PC-9 (cell line): Measurements from ENCODE around the gene ARMH2. TPM values are rescaled to one million over a fixed set of nuclear protein-coding genes. Genes with fewer than 3 reads are reported as not detected.
A peak's percentile ranks its signal among the peaks of the same experiment; 100 is the strongest.

Source experiments
- BruUV-seq: library from RNA; stranded (reverse); fragments of 400-500 nt; replicated peaks from 2 replicates; lab custom pipeline; 2021; lab: Mats Ljungman, UMichigan
- CTCF ChIA-PET: fragments of 300-600 bp; sonication (Branson Sonifier 250); formaldehyde crosslinking; loops from one replicate; lab custom pipeline; 2022; ENCODE audit warnings: antibody characterized with exemption; lab: Charles Lee
- POLR2A ChIA-PET: fragments of 300-600 bp; sonication (Branson Sonifier 250); formaldehyde crosslinking; loops from one replicate; lab custom pipeline; 2022; ENCODE audit warnings: antibody characterized with exemption; ENCODE audit not compliant: unreplicated experiment; lab: Charles Lee
- DNase-seq, 2 experiments: peaks; one replicate each; pipeline versions ENCODE4 v3.0.0 to v3.0.0-alpha.2; 2015 to 2022; ENCODE audit warnings: mixed read lengths in 1 of 2
- H2AFZ ChIP-seq: fragments of 200-600 bp; sonication (generic); 2 replicates; pipeline ENCODE4 v1.8.1; 2017; ENCODE audit warnings: antibody characterized with exemption
- H3F3A ChIP-seq: fragments of 200-600 bp; sonication (generic); 2 replicates; pipeline ENCODE4 v1.8.1; 2017; ENCODE audit warnings: antibody characterized with exemption, mild to moderate bottlenecking, low read depth; ENCODE audit not compliant: insufficient read depth
- H3K27ac ChIP-seq: fragments of 200-600 bp; sonication (generic); 2 replicates; pipeline ENCODE4 v1.6.1; 2016; ENCODE audit warnings: mixed run types
- H3K27me3 ChIP-seq: fragments of 200-600 bp; sonication (generic); 2 replicates; pipeline ENCODE4 v1.6.1; 2016; ENCODE audit warnings: low read depth, mixed run types; ENCODE audit not compliant: insufficient read depth
- H3K36me3 ChIP-seq: fragments of 200-600 bp; sonication (generic); 2 replicates; pipeline ENCODE4 v1.6.1; 2016; ENCODE audit warnings: low read depth, mixed run types
- H3K4me1 ChIP-seq: fragments of 200-600 bp; sonication (generic); replicated peaks from 2 replicates; pipeline ENCODE4 v1.6.1; 2016; ENCODE audit warnings: mixed run types; ENCODE audit not compliant: insufficient read depth
- H3K4me2 ChIP-seq: fragments of 200-600 bp; sonication (generic); 2 replicates; pipeline ENCODE4 v1.6.1; 2017; ENCODE audit warnings: mixed run types
- H3K4me3 ChIP-seq: fragments of 200-600 bp; sonication (generic); 2 replicates; pipeline ENCODE4 v1.6.1; 2016; ENCODE audit warnings: mixed run types
- H3K79me2 ChIP-seq: fragments of 200-600 bp; sonication (generic); 2 replicates; pipeline ENCODE4 v1.6.1; 2017; ENCODE audit warnings: low read depth, mixed run types
- H3K9me2 ChIP-seq: fragments of 200-600 bp; sonication (generic); 2 replicates; pipeline ENCODE4 v1.8.1; 2017; ENCODE audit warnings: mild to moderate bottlenecking; ENCODE audit not compliant: insufficient read depth
- H3K9me3 ChIP-seq: fragments of 200-600 bp; sonication (generic); 2 replicates; pipeline ENCODE4 v1.8.1; 2016; ENCODE audit warnings: low read depth; ENCODE audit not compliant: insufficient read depth
- H4K20me1 ChIP-seq: fragments of 200-600 bp; sonication (generic); 2 replicates; pipeline ENCODE4 v1.8.1; 2017; ENCODE audit not compliant: insufficient read depth
- EZH2 ChIP-seq: fragments of 200-600 bp; sonication (generic); IDR thresholded peaks from 2 replicates; pipeline ENCODE4 v1.8.0; 2017; ENCODE audit warnings: antibody characterized with exemption, low read depth
- intact Hi-C: fragments of 100-400 bp; cut with micrococcal nuclease; formaldehyde crosslinking; loops from one replicate; pipeline ENCODE4 v1.10.0; 2022; ENCODE audit not compliant: unreplicated experiment
- total RNA-seq: library from RNA; stranded (reverse); gene quantifications from 2 replicates; pipeline ENCODE4 v1.2.3, GENCODE V29; 2021
- TF ChIP-seq, protein P1 (sequence below): fragments of 200-600 bp; sonication (generic); conservative IDR thresholded peaks from 2 replicates; pipeline ENCODE4 v1.6.1; 2017; ENCODE audit warnings: mixed run types, antibody characterized with exemption, mild to moderate bottlenecking, moderate library complexity

The ARMH2 gene
- total RNA-seq, 1 experiment from 2014 or later: not detected

DNA sequence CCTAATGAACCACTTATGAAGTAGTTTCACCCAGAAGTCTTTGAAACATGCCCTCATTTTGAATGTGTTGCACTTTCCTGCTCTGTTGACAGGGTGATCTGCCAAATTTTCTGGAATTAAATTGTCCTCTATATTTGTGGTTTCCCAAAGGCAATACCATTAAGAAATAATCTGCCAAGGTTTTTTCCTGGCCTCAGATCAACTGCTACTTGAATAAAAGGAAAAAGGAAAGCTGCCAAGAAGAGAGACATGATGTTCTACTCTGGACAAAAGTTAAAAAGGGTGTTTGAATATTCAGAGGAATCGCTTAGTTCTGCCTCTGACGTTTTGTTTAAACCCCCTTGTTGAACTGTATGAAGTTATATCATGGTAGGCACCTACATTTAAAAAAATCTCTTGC, 37.4 kb upstream of the ARMH2 start:
- no peak overlapping the region for H3K4me3 ChIP-seq
- no peaks in the 10 kb centered on the region for H4K20me1 ChIP-seq
- ChIA-PET POLR2A (no interaction called here), CTCF (no interaction called here)
- H3K27me3 ChIP-seq: no peaks in the 10 kb centered on the region
- TF ChIP-seq EZH2: no peak
- TF ChIP-seq, protein P1, sequence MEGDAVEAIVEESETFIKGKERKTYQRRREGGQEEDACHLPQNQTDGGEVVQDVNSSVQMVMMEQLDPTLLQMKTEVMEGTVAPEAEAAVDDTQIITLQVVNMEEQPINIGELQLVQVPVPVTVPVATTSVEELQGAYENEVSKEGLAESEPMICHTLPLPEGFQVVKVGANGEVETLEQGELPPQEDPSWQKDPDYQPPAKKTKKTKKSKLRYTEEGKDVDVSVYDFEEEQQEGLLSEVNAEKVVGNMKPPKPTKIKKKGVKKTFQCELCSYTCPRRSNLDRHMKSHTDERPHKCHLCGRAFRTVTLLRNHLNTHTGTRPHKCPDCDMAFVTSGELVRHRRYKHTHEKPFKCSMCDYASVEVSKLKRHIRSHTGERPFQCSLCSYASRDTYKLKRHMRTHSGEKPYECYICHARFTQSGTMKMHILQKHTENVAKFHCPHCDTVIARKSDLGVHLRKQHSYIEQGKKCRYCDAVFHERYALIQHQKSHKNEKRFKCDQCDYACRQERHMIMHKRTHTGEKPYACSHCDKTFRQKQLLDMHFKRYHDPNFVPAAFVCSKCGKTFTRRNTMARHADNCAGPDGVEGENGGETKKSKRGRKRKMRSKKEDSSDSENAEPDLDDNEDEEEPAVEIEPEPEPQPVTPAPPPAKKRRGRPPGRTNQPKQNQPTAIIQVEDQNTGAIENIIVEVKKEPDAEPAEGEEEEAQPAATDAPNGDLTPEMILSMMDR: no peak
- no peak overlapping the region for H3K4me2 ChIP-seq
- H2AFZ ChIP-seq: 0 out of 2 replicates have a peak overlapping the region, but pooled peaks have one; percentile 48
- H3K79me2 ChIP-seq: no peaks in the 10 kb centered on the region
- no peaks in the 10 kb centered on the region for H3K9me3 ChIP-seq
- H3K27ac ChIP-seq: no peak overlapping the region
- H3K4me1 ChIP-seq: no peaks in the 10 kb centered on the region
- no peaks in the 10 kb centered on the region for H3K9me2 ChIP-seq
- no peaks in the 10 kb centered on the region for H3K36me3 ChIP-seq
- no peak for DNase-seq
- no TSS peak for BruUV-seq
- no peaks in the 10 kb centered on the region for H3F3A ChIP-seq
- intact Hi-C loops: no loop called here

- Histone ChIP-seq H3K4me2 (no peak overlapping the region), H2AFZ (no peak overlapping the region), H3K79me2 (no peaks in the 10 kb centered on the region), H3K9me3 (no peaks in the 10 kb centered on the region), H3K9me2 (no peaks in the 10 kb centered on the region), H3K36me3 (no peaks in the 10 kb centered on the region), H4K20me1 (no peaks in the 10 kb centered on the region), H3K27ac (no peak overlapping the region), H3K4me3 (no peak overlapping the region), H3K27me3 (no peaks in the 10 kb centered on the region), H3F3A (no peaks in the 10 kb centered on the region), H3K4me1 (no peaks in the 10 kb centered on the region)
- TF ChIP-seq EZH2: no peak
- TF ChIP-seq, protein P1: no peak
- ChIA-PET CTCF (no interaction called here), POLR2A (no interaction called here)
- intact Hi-C loops: no loop called here
- no peak for DNase-seq
- no TSS peak for BruUV-seq
These were observed 35.1 kb upstream of the ARMH2 start for GRCh38 chr6:24833711-24834386.

DNA sequence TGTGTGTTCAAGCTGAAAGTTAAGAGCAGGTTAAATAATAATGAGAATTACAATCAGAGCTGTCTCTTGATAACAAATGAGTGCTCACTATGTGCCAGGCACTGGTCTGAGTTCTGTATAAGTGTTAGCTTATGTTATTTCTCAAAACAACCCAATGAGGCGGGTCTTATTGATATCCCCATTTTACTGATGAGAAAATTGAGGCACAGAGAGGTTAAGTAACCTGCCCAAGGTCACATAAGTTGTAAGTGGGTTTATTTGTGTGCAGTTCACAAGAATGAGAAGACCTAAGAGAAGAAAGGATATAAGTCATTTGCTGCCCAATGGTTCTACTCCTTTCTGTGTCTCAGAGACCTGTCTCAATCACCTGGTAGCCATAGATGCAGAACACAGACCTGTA, 34.1 kb upstream of the ARMH2 start:
- Histone ChIP-seq H3F3A (no peaks in the 10 kb centered on the region), H3K9me2 (no peaks in the 10 kb centered on the region), H4K20me1 (no peaks in the 10 kb centered on the region), H3K4me3 (no peak overlapping the region), H3K79me2 (no peaks in the 10 kb centered on the region), H3K4me2 (no peak overlapping the region), H3K27ac (no peak overlapping the region), H3K9me3 (no peaks in the 10 kb centered on the region), H3K4me1 (no peaks in the 10 kb centered on the region), H2AFZ (no peak overlapping the region), H3K27me3 (no peaks in the 10 kb centered on the region), H3K36me3 (no peaks in the 10 kb centered on the region)
- intact Hi-C loops: no loop called here
- POLR2A ChIA-PET: no interaction called here
- BruUV-seq: no TSS peak
- DNase-seq: no peak
- CTCF ChIA-PET: no interaction called here
- TF ChIP-seq, protein P1: no peak
- no peak for TF ChIP-seq EZH2
